MM.1S (cell line): ENCODE data around the gene RB1.
A peak's percentile ranks its signal among the peaks of the same experiment; 100 is the strongest.

ENCODE experiments used
- DNase-seq: peaks from one replicate; pipeline ENCODE4 v3.0.0-alpha.2; 2015
- H2AFZ ChIP-seq: fragments of 300-600 bp; sonication (generic); 2 replicates; pipeline ENCODE4 v1.6.0; 2016; ENCODE audit warnings: antibody characterized with exemption, low read length
- H3F3A ChIP-seq: fragments of 300-600 bp; sonication (generic); 2 replicates; pipeline ENCODE4 v1.6.1; 2016; ENCODE audit warnings: mild to moderate bottlenecking, antibody characterized with exemption, low read length, moderate library complexity, mixed read lengths; ENCODE audit not compliant: insufficient read depth
- H3K27ac ChIP-seq: fragments of 300-600 bp; sonication (generic); 2 replicates; pipeline ENCODE4 v1.5.1; 2016; ENCODE audit warnings: mild to moderate bottlenecking, low read length
- H3K27me3 ChIP-seq: fragments of 300-600 bp; sonication (generic); replicated peaks from 2 replicates; pipeline ENCODE4 v1.6.0; 2016; ENCODE audit warnings: low read length; ENCODE audit not compliant: insufficient read depth
- H3K36me3 ChIP-seq: fragments of 300-600 bp; sonication (generic); replicated peaks from 2 replicates; pipeline ENCODE4 v1.6.1; 2016; ENCODE audit warnings: mild to moderate bottlenecking, low read length, mixed read lengths; ENCODE audit not compliant: insufficient read depth
- H3K4me1 ChIP-seq: fragments of 300-600 bp; sonication (generic); 2 replicates; pipeline ENCODE4 v1.6.1; 2016; ENCODE audit warnings: low read length, mixed read lengths
- H3K4me2 ChIP-seq: fragments of 300-600 bp; sonication (generic); 2 replicates; pipeline ENCODE4 v1.6.0; 2016; ENCODE audit warnings: low read depth, low read length
- H3K4me3 ChIP-seq: fragments of 300-600 bp; sonication (generic); 2 replicates; pipeline ENCODE4 v1.5.1; 2016; ENCODE audit warnings: low read length, mixed read lengths
- H3K79me2 ChIP-seq: fragments of 300-600 bp; sonication (generic); 2 replicates; pipeline ENCODE4 v1.6.1; 2016; ENCODE audit warnings: mixed run types, low read length, mixed read lengths
- H3K9ac ChIP-seq: fragments of 300-600 bp; sonication (generic); 2 replicates; pipeline ENCODE4 v1.6.1; 2016; ENCODE audit warnings: low read length, mixed read lengths
- H3K9me2 ChIP-seq: fragments of 300-600 bp; sonication (generic); replicated peaks from 2 replicates; pipeline ENCODE4 v1.6.1; 2016; ENCODE audit warnings: mild to moderate bottlenecking, low read length, mixed read lengths; ENCODE audit not compliant: insufficient read depth
- H3K9me3 ChIP-seq: fragments of 300-600 bp; sonication (generic); replicated peaks from 2 replicates; pipeline ENCODE4 v1.6.1; 2016; ENCODE audit warnings: mild to moderate bottlenecking, low read length, mixed read lengths; ENCODE audit not compliant: insufficient read depth
- H4K20me1 ChIP-seq: fragments of 300-600 bp; sonication (generic); 2 replicates; pipeline ENCODE4 v1.6.1; 2016; ENCODE audit warnings: mild to moderate bottlenecking, low read length, moderate library complexity, mixed read lengths; ENCODE audit not compliant: insufficient read depth
- EZH2 ChIP-seq: fragments of 300-600 bp; sonication (generic); optimal IDR thresholded peaks from 2 replicates; pipeline ENCODE3; 2017; ENCODE audit warnings: low read depth, mild to moderate bottlenecking, antibody characterized with exemption, low read length, mixed read lengths
- EZH2phosphoT487 ChIP-seq: fragments of 300-600 bp; sonication (generic); IDR thresholded peaks from 2 replicates; pipeline ENCODE4 v1.6.1; 2018; ENCODE audit warnings: antibody characterized with exemption, low read length
- TF ChIP-seq, protein P1 (sequence below): fragments of 300-600 bp; sonication (generic); IDR thresholded peaks from 2 replicates; pipeline ENCODE4 v1.5.1; 2016; ENCODE audit warnings: antibody characterized with exemption, low read length, mixed read lengths

Gene RB1

DNA sequence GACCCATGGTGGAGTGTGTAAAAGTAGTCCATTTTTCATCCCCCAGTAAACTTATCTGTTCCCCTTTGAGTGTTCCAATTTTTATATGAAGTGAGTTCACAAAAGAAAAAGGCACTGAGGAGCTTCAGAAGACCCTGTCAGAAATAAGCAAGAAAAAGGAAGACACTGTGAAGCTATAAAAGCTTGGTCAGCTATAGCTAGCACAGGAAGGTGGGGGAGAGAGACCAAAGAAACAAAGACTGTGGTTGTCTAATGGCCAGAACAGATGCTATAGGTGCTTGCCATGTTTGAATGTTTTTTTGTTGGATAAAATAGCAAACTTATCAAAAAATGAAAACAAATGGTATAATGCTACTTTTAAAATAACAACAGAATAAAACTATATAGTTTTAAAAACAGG, 182.8 kb downstream of the RB1 start:
- Histone ChIP-seq H3K9ac (no peak overlapping the region), H3K36me3 (no peaks in the 10 kb centered on the region), H3K9me3 (no peaks in the 10 kb centered on the region), H3F3A (no peaks in the 10 kb centered on the region), H3K4me1 (peaks cover 17% of the 10 kb centered on the region), H2AFZ (no peak overlapping the region), H3K79me2 (no peaks in the 10 kb centered on the region), H3K9me2 (no peaks in the 10 kb centered on the region), H3K27ac (no peak overlapping the region), H3K4me3 (no peak overlapping the region), H3K27me3 (no peaks in the 10 kb centered on the region), H3K4me2 (no peak overlapping the region), H4K20me1 (no peaks in the 10 kb centered on the region)
- DNase-seq: no peak
- TF ChIP-seq, protein P1, sequence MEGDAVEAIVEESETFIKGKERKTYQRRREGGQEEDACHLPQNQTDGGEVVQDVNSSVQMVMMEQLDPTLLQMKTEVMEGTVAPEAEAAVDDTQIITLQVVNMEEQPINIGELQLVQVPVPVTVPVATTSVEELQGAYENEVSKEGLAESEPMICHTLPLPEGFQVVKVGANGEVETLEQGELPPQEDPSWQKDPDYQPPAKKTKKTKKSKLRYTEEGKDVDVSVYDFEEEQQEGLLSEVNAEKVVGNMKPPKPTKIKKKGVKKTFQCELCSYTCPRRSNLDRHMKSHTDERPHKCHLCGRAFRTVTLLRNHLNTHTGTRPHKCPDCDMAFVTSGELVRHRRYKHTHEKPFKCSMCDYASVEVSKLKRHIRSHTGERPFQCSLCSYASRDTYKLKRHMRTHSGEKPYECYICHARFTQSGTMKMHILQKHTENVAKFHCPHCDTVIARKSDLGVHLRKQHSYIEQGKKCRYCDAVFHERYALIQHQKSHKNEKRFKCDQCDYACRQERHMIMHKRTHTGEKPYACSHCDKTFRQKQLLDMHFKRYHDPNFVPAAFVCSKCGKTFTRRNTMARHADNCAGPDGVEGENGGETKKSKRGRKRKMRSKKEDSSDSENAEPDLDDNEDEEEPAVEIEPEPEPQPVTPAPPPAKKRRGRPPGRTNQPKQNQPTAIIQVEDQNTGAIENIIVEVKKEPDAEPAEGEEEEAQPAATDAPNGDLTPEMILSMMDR: no peak
- no peak for TF ChIP-seq EZH2phosphoT487
- TF ChIP-seq EZH2: no peak

DNA sequence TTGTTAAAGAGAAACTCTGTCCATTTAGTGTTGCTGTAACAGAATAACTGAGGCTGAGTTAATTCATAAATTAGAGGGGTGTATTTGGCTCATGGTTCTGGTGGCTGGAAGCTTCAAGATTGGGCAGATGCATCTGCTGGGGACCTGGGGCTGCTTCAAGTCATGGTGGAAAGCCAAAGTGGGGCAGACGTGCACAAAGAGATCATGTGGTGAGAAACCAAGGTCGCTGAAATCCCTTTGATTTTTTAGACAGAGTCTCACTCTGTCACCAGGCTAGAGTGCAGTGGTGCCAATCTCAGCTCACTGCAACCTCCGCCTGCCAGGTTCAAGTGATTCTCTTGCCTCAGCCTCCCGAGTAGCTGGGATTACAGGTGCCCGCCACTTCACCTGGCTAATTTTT, 183.3 kb downstream of the RB1 start:
- TF ChIP-seq EZH2phosphoT487 (no peak), EZH2 (no peak)
- TF ChIP-seq, protein P1: no peak
- no peaks in the 10 kb centered on the region for H3K9me3 ChIP-seq
- no peaks in the 10 kb centered on the region for H3K9me2 ChIP-seq
- no peaks in the 10 kb centered on the region for H4K20me1 ChIP-seq
- no peak overlapping the region for H3K4me2 ChIP-seq
- H3K4me3 ChIP-seq: no peak overlapping the region
- H3F3A ChIP-seq: no peaks in the 10 kb centered on the region
- H3K36me3 ChIP-seq: no peaks in the 10 kb centered on the region
- no peak overlapping the region for H3K9ac ChIP-seq
- H3K27ac ChIP-seq: no peak overlapping the region
- no peaks in the 10 kb centered on the region for H3K79me2 ChIP-seq
- peaks cover 22% of the 10 kb centered on the region for H3K4me1 ChIP-seq
- DNase-seq: no peak
- no peak overlapping the region for H2AFZ ChIP-seq
- no peaks in the 10 kb centered on the region for H3K27me3 ChIP-seq

DNA sequence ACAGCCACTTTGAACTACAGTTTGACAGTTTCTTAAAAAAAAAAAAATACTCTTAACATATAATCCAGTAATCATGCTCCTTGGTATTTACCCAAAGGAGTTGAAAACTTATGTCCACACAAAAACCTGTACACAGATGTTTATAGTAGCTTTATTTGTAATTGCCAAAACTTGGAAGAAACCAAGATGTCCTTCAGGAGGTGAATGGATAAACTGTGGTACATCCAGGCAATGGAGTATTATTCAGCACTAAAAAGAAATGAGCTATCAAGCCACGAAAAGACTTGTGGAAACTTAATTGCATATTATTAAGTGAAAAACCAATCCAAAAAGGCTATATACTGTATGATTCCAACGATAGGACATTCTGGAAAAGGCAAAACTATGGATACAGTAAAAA, 184.4 kb downstream of the RB1 start:
- Histone ChIP-seq H3K4me2 (no peak overlapping the region), H3K27ac (no peak overlapping the region)

DNA sequence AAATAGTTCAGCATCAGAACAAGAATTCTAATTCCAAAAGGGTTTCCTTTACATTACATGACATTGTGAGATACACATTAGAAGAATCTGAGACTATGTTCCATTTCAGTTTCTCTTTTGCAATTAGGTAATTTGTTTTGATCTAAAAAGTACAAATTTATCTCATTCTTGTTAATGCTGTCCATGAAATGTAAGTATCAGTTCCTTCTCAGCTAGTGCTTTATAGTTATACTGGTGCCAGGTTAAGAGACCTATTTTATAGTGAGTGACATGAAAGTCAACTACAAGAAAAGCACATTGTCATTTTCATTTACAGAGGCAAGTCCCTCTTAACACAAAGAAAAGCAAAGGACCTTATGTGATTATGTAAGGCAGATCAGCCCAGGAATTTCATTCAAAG, 185.4 kb downstream of the RB1 start:
- H3K79me2 ChIP-seq: no peaks in the 10 kb centered on the region
- no peaks in the 10 kb centered on the region for H3K36me3 ChIP-seq
- H3K27me3 ChIP-seq: no peaks in the 10 kb centered on the region
- H3K9me2 ChIP-seq: no peaks in the 10 kb centered on the region
- H3K4me1 ChIP-seq: peaks cover 34% of the 10 kb centered on the region
- H2AFZ ChIP-seq: no peak overlapping the region
- H3K4me2 ChIP-seq: peak overlapping the region; percentile 32; the same call in 1 of the 2 replicates
- no peak overlapping the region for H3K9ac ChIP-seq
- no peaks in the 10 kb centered on the region for H4K20me1 ChIP-seq
- H3K9me3 ChIP-seq: no peaks in the 10 kb centered on the region
- no peak overlapping the region for H3K4me3 ChIP-seq
- no peak for TF ChIP-seq EZH2
- TF ChIP-seq, protein P1: no peak
- TF ChIP-seq EZH2phosphoT487: no peak
- H3F3A ChIP-seq: peaks cover 10% of the 10 kb centered on the region
- no peak overlapping the region; the same call in 1 of the 2 replicates for H3K27ac ChIP-seq
- no peak for DNase-seq

More for the DNA sequence above, 184.4 kb downstream of the RB1 start:
- Histone ChIP-seq H3K4me3 (no peak overlapping the region), H3K9ac (no peak overlapping the region), H3K9me2 (no peaks in the 10 kb centered on the region), H3K36me3 (no peaks in the 10 kb centered on the region), H3K27me3 (no peaks in the 10 kb centered on the region), H3K9me3 (no peaks in the 10 kb centered on the region), H3K4me1 (peaks cover 29% of the 10 kb centered on the region), H3F3A (peaks cover 10% of the 10 kb centered on the region), H4K20me1 (no peaks in the 10 kb centered on the region), H2AFZ (no peak overlapping the region), H3K79me2 (no peaks in the 10 kb centered on the region)
- DNase-seq: no peak
- TF ChIP-seq EZH2: no peak
